Brain microvascular endothelial cell (primary cell): ENCODE measurements around the gene ZFHX3.

ENCODE experiments used
- DNase-seq: peaks from one replicate; pipeline ENCODE4 v3.0.0-alpha.2; 2020
- H3K27ac ChIP-seq: fragments of 250-450 bp; sonication (Bioruptor Pico); 2 replicates; pipeline ENCODE4 v1.5.1; 2020; ENCODE audit warnings: mild to moderate bottlenecking, moderate library complexity
- H3K27me3 ChIP-seq: fragments of 250-450 bp; sonication (Bioruptor Pico); replicated peaks from 2 replicates; pipeline ENCODE4 v1.5.1; 2020; ENCODE audit warnings: mild to moderate bottlenecking
- H3K36me3 ChIP-seq: fragments of 250-450 bp; sonication (Bioruptor Pico); replicated peaks from 2 replicates; pipeline ENCODE4 v1.5.1; 2020; ENCODE audit warnings: mild to moderate bottlenecking
- H3K4me3 ChIP-seq: 2 replicates; pipeline ENCODE4 v1.5.1; 2011; ENCODE audit warnings: low read depth, mild to moderate bottlenecking, control low read depth, low read length, moderate library complexity
- CTCF ChIP-seq: IDR thresholded peaks from 2 replicates; pipeline ENCODE4 v1.5.1; 2011; ENCODE audit warnings: low read depth, mild to moderate bottlenecking, moderate library complexity, low read length, control low read depth, inconsistent platforms; ENCODE audit errors: missing control alignments
- in situ Hi-C: cut with HindIII; loops from 2 replicates; pipeline ENCODE4 v1.10.0; 2017; ENCODE audit warnings: low sequenced_read_pairs, low pct_ligation_motif_present

The ZFHX3 gene

DNA sequence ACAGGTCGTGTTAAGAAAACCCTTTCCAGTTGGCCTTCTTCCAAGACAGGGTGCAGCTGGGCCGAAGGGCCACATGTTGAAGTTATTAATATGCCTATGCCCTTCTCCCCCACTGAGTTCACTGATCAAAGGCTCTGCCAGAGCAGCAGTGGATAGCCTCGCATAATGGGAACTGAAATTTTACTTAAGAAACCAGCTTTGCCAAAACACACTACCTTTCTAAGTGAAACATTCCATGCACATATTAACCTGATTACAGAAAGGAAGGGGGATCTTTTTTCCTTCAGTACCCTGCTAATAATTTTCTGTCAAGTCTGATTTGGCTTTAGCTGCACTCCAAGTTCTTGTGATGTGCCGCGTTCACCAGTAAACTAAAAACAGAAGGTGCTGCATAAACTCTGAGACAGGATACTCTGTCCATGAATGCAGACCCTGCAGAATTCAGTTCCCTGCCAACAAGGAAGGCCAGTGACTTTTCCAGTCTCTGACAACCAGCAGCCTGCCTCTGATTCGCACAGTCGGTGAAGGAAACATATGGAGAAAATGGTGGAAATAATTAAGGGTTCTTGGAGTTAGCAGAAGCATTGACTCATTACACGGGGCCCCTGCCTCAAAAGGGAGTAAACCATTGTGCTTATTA, 283.8 kb downstream of the ZFHX3 start:
- DNase-seq, result no peak
- no peak for TF ChIP-seq CTCF
- Histone ChIP-seq H3K27me3 (no peaks in the 10 kb centered on the region), H3K36me3 (no peaks in the 10 kb centered on the region), H3K27ac (no peak overlapping the region), H3K4me3 (no peak overlapping the region)
- in situ Hi-C loops, result no loop called here

DNA sequence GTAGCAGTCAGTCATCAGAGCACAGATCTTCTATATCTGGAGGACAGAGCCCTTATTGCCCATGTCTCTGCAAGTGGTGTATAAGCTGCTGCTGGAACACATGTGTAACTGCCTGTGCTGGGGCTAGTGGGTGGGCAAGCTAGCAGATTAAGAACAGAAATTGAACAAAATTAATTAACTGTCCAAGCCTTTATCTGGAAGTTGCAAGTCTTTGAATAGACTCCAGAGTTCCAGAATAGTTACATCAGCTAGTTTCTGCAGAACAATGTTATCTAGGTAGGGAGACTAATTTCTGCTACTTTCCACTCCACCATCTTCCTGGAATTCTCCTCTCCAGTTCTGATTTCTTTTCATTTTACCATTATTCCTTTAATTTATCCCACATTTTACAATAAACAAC, 287.3 kb downstream of the ZFHX3 start:
- Histone ChIP-seq H3K36me3 (no peaks in the 10 kb centered on the region), H3K27me3 (no peaks in the 10 kb centered on the region), H3K4me3 (no peak overlapping the region), H3K27ac (no peak overlapping the region)
- in situ Hi-C loops, result no loop called here
- no peak for TF ChIP-seq CTCF
- no peak for DNase-seq

DNA sequence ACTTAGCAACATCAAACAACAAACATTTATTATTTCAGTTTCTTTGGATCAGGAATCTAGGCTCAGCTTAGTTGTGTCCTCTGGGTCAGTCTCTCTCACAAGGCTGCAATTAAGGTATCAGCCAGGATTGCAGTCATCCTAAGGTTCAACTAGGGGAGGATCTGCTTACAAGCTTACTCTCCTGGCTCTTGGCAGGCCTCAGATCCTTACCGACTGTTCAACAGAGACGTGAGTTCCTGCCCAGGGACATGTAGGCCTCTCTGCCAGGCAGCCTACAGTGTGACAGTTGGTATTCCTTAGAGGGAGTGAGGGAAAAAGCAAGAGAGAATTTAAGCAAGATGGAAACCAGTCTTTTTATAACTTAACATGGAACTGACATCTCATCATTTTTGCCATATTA, 294.0 kb downstream of the ZFHX3 start:
- Histone ChIP-seq H3K4me3 (no peak overlapping the region), H3K27me3 (no peaks in the 10 kb centered on the region), H3K27ac (no peak overlapping the region), H3K36me3 (no peaks in the 10 kb centered on the region)
- in situ Hi-C loops, result no loop called here
- TF ChIP-seq CTCF, result no peak
- no peak for DNase-seq

- DNase-seq, result no peak
- no peaks in the 10 kb centered on the region for H3K27me3 ChIP-seq
- H3K27ac ChIP-seq, result no peak overlapping the region
- no peak overlapping the region for H3K4me3 ChIP-seq
- in situ Hi-C loops, result no loop called here
- H3K36me3 ChIP-seq, result no peaks in the 10 kb centered on the region
- TF ChIP-seq CTCF, result no peak
Measured at GRCh38 chr16:72752004-72752695, 295.8 kb downstream of the ZFHX3 start.

DNA sequence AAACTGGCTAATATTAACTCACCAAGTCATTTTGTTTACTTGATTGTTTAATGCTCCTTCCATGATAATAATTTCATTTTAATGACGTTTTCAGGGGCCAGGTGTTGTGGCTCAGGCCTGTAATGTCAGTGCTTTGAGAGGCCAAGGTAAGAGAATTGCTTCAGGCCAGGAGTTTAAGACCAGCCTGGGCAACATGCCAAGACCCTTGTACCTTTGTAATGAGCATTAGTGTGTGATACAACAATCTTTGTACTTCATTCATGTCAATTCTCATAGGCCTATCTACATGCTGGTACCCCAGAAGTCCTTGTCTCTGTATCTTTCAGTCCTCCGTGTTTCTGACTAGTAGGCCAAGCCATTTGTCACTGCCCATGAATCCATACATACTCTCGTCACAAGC, 296.9 kb downstream of the ZFHX3 start:
- no peak overlapping the region for H3K4me3 ChIP-seq
- no peak overlapping the region for H3K27ac ChIP-seq
- no peak for TF ChIP-seq CTCF
- no peaks in the 10 kb centered on the region for H3K27me3 ChIP-seq
- in situ Hi-C loops, result no loop called here
- no peaks in the 10 kb centered on the region for H3K36me3 ChIP-seq
- no peak for DNase-seq

DNA sequence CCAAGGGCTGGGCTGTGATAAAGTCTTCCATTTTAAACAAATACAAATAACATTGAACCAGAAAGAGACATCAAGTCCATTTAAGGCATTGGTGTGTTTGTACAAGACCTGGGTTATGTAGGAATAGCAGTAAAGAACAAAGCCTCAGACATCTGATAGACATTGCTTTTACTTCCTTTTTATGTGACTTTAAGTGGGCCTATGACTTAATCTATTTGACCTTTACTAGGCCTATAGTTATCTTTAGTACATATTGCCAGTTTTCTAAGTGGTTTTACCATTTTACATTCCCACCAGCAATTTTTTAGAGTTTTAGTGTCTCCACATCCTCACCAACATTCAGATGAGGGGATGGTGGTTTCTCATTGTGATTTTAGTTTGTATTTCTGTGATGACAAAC, 298.8 kb downstream of the ZFHX3 start:
- in situ Hi-C loops, result no loop called here
- no peaks in the 10 kb centered on the region for H3K36me3 ChIP-seq
- no peak overlapping the region for H3K27ac ChIP-seq
- H3K27me3 ChIP-seq, result no peaks in the 10 kb centered on the region
- no peak overlapping the region for H3K4me3 ChIP-seq
- TF ChIP-seq CTCF, result no peak
- DNase-seq, result no peak
